GM12878 (cell line): ENCODE results near the gene KLF12. TPM values are rescaled to one million over a fixed set of nuclear protein-coding genes. Genes with fewer than 3 reads are reported as not detected.

Experiments used
- ATAC-seq: fragments of 200-7000 bp; cut with Tn5 transposase; 3 replicates; pipeline ENCODE4 v1.9.1; 2020; ENCODE audit warnings: mild to moderate bottlenecking, moderate library complexity
- BruUV-seq: library from RNA; stranded (reverse); fragments of 400-500 nt; replicated peaks from 2 replicates; lab custom pipeline; 2021; lab: Mats Ljungman, UMichigan
- CTCF ChIA-PET: fragments of 300-600 bp; sonication (Branson Sonifier 250); formaldehyde crosslinking; extraction: SDS; loops from one replicate; lab custom pipeline; 2021; ENCODE audit warnings: inconsistent platforms; lab: Yijun Ruan, JAX
- POLR2A ChIA-PET: fragments of 350-600 bp; formaldehyde crosslinking; extraction: SDS; loops from one replicate; lab custom pipeline; 2021; ENCODE audit warnings: inconsistent platforms; lab: Charles Lee
- RAD21 ChIA-PET: fragments of 300-600 bp; sonication (Branson Sonifier 250); formaldehyde crosslinking; loops from one replicate; lab custom pipeline; 2023; ENCODE audit warnings: antibody characterized with exemption; ENCODE audit not compliant: unreplicated experiment; lab: Charles Lee
- SMC1A ChIA-PET: fragments of 300-600 bp; sonication (Branson Sonifier 250); formaldehyde crosslinking; loops from one replicate; lab custom pipeline; 2023; ENCODE audit not compliant: unreplicated experiment, uncharacterized antibody; lab: Charles Lee
- DNase-seq: peaks from one replicate; pipeline ENCODE4 v3.0.0-alpha.2; 2011; ENCODE audit warnings: low read depth, low spot score
- FAIRE-seq: peaks from 3 replicates; lab custom pipeline; 2011; peaks lifted over from hg19 to GRCh38; lab: Jason Lieb, UNC
- H2AFZ ChIP-seq: 2 replicates; pipeline ENCODE4 v1.6.0; 2011; ENCODE audit warnings: low read depth, low read length, control low read depth; ENCODE audit not compliant: control insufficient read depth
- H3K27ac ChIP-seq: 2 replicates; pipeline ENCODE4 v1.5.1; 2011; ENCODE audit warnings: control low read depth; ENCODE audit not compliant: control insufficient read depth, insufficient read depth
- H3K27me3 ChIP-seq, 2 experiments: replicated peaks in 1 of 2; 2 replicates each; pipeline versions ENCODE4 v1.6.0 to v1.6.1; 2011; ENCODE audit warnings: low read length in 1 of 2; ENCODE audit not compliant: control insufficient read depth in 2 of 2, insufficient read depth in 2 of 2
- H3K36me3 ChIP-seq, 2 experiments: 2 replicates each; pipeline ENCODE4 v1.5.1; 2011; ENCODE audit warnings: low read length in 1 of 2; ENCODE audit not compliant: control insufficient read depth in 2 of 2, insufficient read depth in 2 of 2
- H3K4me1 ChIP-seq: 2 replicates; pipeline ENCODE4 v1.6.1; 2011; ENCODE audit warnings: mild to moderate bottlenecking, low read length, moderate library complexity, mixed read lengths; ENCODE audit not compliant: control insufficient read depth, insufficient read depth
- H3K4me2 ChIP-seq: 2 replicates; pipeline ENCODE4 v1.6.0; 2011; ENCODE audit warnings: control low read depth; ENCODE audit not compliant: control insufficient read depth, insufficient read depth
- H3K4me3 ChIP-seq: fragments of 200-600 bp; sonication (generic); 2 replicates; pipeline ENCODE4 v1.5.1; 2016
- H3K79me2 ChIP-seq: 2 replicates; pipeline ENCODE4 v1.6.0; 2011; ENCODE audit warnings: low read length; ENCODE audit not compliant: control insufficient read depth, insufficient read depth
- H3K9ac ChIP-seq: 2 replicates; pipeline ENCODE4 v1.8.0; 2011; ENCODE audit warnings: low read length, control low read depth, mixed read lengths; ENCODE audit not compliant: control insufficient read depth, insufficient read depth
- H3K9me3 ChIP-seq: replicated peaks from 3 replicates; pipeline ENCODE4 v1.5.1; 2011; ENCODE audit warnings: mild to moderate bottlenecking, low read length; ENCODE audit not compliant: control insufficient read depth, insufficient read depth
- H4K20me1 ChIP-seq: 2 replicates; pipeline ENCODE4 v1.6.0; 2011; ENCODE audit not compliant: control insufficient read depth, insufficient read depth
- ASH2L ChIP-seq: fragments of 300-600, 200-600 bp; sonication (generic); IDR thresholded peaks from 2 replicates; pipeline ENCODE4 v1.6.1; 2017; ENCODE audit warnings: low read depth, mild to moderate bottlenecking, borderline replicate concordance
- BCL11A ChIP-seq: IDR thresholded peaks from 2 replicates; pipeline ENCODE4 v1.6.1; 2011; ENCODE audit warnings: low read depth, low read length
- CBFB ChIP-seq: IDR thresholded peaks from 2 replicates; pipeline ENCODE4 v1.6.1; 2016; ENCODE audit warnings: antibody characterized with exemption, low read depth
- ETV6 ChIP-seq, 2 experiments: fragments of 450-650 bp in 1 of 2; IDR thresholded peaks in 1 of 2; conservative IDR thresholded peaks in 1 of 2; 2 replicates each; pipeline ENCODE4 v1.6.1; 2014; ENCODE audit warnings: antibody characterized with exemption in 1 of 2, borderline replicate concordance in 1 of 2, low read depth in 1 of 2, mild to moderate bottlenecking in 1 of 2, moderate library complexity in 1 of 2
- EZH2 ChIP-seq: IDR thresholded peaks from 2 replicates; pipeline ENCODE4 v1.6.1; 2012; ENCODE audit warnings: low read depth, mild to moderate bottlenecking, control low read depth, inconsistent platforms, low read length, borderline replicate concordance; ENCODE audit not compliant: control insufficient read depth
- NFIC ChIP-seq: IDR thresholded peaks from 2 replicates; pipeline ENCODE4 v1.6.1; 2012; ENCODE audit warnings: low read depth, mild to moderate bottlenecking, inconsistent platforms, low read length, moderate library complexity
- PKNOX1 ChIP-seq: fragments of 450-650 bp; IDR thresholded peaks from 2 replicates; pipeline ENCODE4 v1.6.1; 2016; ENCODE audit warnings: mild to moderate bottlenecking
- TCF3 ChIP-seq: IDR thresholded peaks from 2 replicates; pipeline ENCODE4 v1.6.1; 2012; ENCODE audit warnings: low read depth, mild to moderate bottlenecking, low read length, borderline replicate concordance; ENCODE audit not compliant: insufficient read depth
- USF2 ChIP-seq: IDR thresholded peaks from 2 replicates; pipeline ENCODE4 v1.6.1; 2011; ENCODE audit warnings: low read depth, low read length, improper control_type of control experiment, borderline replicate concordance
- ZNF274 ChIP-seq: IDR thresholded peaks from one replicate; pipeline ENCODE4 v1.8.0; 2011; ENCODE audit not compliant: insufficient read length, insufficient read depth
- WGBS: methylation state at CpG from one replicate; pipeline ENCODE4 v1.1.6; 2016; ENCODE audit warnings: low lambda C conversion rate; ENCODE audit not compliant: insufficient replicate concordance, insufficient coverage; ENCODE audit errors: missing lambda C conversion rate; 5-methylcytosine and 5-hydroxymethylcytosine counted together
- in situ Hi-C: fragments of 300-500 bp; cut with MboI; formaldehyde crosslinking; loops from 9 replicates; pipeline ENCODE4 v1.14.3; 2018; ENCODE audit warnings: mixed read lengths
- intact Hi-C: fragments of 100-400 bp; cut with micrococcal nuclease; formaldehyde crosslinking; loops from one replicate; pipeline ENCODE4 v1.14.2; 2022; ENCODE audit not compliant: unreplicated experiment
- polyA plus RNA-seq, 11 experiments: library from polyadenylated mRNA; depleted of rRNA in 4 of 11; unstranded in 6 of 11; stranded (reverse) in 5 of 11; fragments of >200 nt; fragmentation: Nextera tagmentation in 4 of 11; fragmentation: Illumina TruSeq in 1 of 11; extraction: Ambion mirVana in 4 of 11; extraction: Trizol in 1 of 11; gene quantifications; 1 replicate in 1 of 11; 2 replicates in 10 of 11; pipeline versions ENCODE4 v1.2.1 to v1.2.3, GENCODE V29; 2011 to 2016; ENCODE audit warnings: inconsistent platforms in 2 of 11, missing spikeins in 2 of 11, low read depth in 1 of 11
- total RNA-seq, 4 experiments: library from RNA; depleted of rRNA in 3 of 4; stranded (reverse); fragments of >200 nt in 3 of 4; fragmentation: Illumina TruSeq in 1 of 4; extraction: Trizol in 1 of 4; gene quantifications; 2 replicates each; pipeline versions ENCODE4 v1.2.1 to v1.2.3, GENCODE V29; 2013 to 2021
- TF ChIP-seq, protein P1 (sequence below): fragments of 450-650 bp; IDR thresholded peaks from 2 replicates; pipeline ENCODE4 v1.6.1; 2017; ENCODE audit warnings: mild to moderate bottlenecking, moderate library complexity
- TF ChIP-seq, protein P2 (sequence below): IDR thresholded peaks from 2 replicates; pipeline ENCODE4 v1.6.1; 2011; ENCODE audit warnings: mild to moderate bottlenecking, low read depth, low read length, moderate library complexity; ENCODE audit not compliant: insufficient replicate concordance

Gene KLF12
- total and polyA plus RNA-seq, 10 of the 15 experiments (the other 5 are each of a cell fraction or from before 2014, with no cell fraction given) = 0.11 to 11.4 (median 0.98) TPM

GRCh38 chr13:74134777-74135325 is 647 bp upstream of the KLF12 start (continued):
- TF ChIP-seq BCL11A = no peak
- TF ChIP-seq NFIC = no peak
- TF ChIP-seq ZNF274 = no peak

DNA sequence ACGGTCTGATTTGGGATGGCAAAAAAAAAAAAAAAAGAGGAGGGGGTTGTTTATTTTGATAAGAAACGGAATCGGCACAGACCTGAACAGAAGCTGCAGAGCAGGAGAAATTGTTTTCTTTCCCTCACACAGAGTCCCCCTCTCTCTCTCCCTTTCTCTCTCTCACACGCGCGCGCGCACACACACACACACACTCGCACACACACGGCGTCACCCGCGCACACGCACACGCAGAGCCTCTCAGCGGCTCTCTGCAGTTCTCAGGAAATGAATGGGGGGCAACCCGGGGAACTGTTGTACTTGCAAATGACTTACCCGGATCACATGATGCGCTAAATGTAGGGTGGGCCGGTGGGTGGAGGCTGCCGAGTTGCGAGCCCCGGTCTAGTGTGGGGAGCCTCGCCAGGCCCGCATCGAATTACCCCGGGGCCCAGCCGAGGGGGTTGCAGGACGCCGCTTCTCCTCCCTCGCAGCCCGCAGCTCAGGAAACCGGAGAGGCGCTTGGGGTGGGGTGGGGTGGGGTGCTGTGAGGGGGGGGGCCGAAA is 475 bp downstream of the KLF12 start:
- peak overlapping the region; percentile 82 for H3K4me3 ChIP-seq
- CTCF ChIA-PET = interaction anchor here (0.6 to 1.2 kb wide), 2 partner anchors 376 to 766 kb away, joined by 3 to 4 read pairs; no protein-coding TSS in a partner anchor
- TF ChIP-seq ASH2L (no peak), PKNOX1 (peak; percentile 24; the same call in 1 of the 2 replicates), ZNF274 (no peak), EZH2 (no peak), ETV6 (conservative IDR thresholded peaks at IDR 0.05 in 1 of 2, IDR thresholded peaks at IDR 0.05 in 1 of 2; ENCODE audit: borderline replicate concordance in 1 of 2, low read depth in 1 of 2) (no peak), TCF3 (0 out of 2 replicates have a peak, but pooled peaks have one; percentile 10), CBFB (no peak), USF2 (peak; percentile 46; the same call in 1 of the 2 replicates)
- TF ChIP-seq, protein P1, sequence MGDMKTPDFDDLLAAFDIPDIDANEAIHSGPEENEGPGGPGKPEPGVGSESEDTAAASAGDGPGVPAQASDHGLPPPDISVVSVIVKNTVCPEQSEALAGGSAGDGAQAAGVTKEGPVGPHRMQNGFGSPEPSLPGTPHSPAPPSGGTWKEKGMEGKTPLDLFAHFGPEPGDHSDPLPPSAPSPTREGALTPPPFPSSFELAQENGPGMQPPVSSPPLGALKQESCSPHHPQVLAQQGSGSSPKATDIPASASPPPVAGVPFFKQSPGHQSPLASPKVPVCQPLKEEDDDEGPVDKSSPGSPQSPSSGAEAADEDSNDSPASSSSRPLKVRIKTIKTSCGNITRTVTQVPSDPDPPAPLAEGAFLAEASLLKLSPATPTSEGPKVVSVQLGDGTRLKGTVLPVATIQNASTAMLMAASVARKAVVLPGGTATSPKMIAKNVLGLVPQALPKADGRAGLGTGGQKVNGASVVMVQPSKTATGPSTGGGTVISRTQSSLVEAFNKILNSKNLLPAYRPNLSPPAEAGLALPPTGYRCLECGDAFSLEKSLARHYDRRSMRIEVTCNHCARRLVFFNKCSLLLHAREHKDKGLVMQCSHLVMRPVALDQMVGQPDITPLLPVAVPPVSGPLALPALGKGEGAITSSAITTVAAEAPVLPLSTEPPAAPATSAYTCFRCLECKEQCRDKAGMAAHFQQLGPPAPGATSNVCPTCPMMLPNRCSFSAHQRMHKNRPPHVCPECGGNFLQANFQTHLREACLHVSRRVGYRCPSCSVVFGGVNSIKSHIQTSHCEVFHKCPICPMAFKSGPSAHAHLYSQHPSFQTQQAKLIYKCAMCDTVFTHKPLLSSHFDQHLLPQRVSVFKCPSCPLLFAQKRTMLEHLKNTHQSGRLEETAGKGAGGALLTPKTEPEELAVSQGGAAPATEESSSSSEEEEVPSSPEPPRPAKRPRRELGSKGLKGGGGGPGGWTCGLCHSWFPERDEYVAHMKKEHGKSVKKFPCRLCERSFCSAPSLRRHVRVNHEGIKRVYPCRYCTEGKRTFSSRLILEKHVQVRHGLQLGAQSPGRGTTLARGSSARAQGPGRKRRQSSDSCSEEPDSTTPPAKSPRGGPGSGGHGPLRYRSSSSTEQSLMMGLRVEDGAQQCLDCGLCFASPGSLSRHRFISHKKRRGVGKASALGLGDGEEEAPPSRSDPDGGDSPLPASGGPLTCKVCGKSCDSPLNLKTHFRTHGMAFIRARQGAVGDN = no peak
- TF ChIP-seq, protein P2, sequence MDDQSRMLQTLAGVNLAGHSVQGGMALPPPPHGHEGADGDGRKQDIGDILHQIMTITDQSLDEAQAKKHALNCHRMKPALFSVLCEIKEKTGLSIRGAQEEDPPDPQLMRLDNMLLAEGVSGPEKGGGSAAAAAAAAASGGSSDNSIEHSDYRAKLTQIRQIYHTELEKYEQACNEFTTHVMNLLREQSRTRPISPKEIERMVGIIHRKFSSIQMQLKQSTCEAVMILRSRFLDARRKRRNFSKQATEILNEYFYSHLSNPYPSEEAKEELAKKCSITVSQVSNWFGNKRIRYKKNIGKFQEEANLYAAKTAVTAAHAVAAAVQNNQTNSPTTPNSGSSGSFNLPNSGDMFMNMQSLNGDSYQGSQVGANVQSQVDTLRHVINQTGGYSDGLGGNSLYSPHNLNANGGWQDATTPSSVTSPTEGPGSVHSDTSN = no peak

More for the DNA sequence above, 475 bp downstream of the KLF12 start:
- in situ Hi-C loops (no loop called here), intact Hi-C loops (loop anchor here (2.0 to 10.0 kb wide), 3 partner anchors 71 to 169 kb away; no protein-coding TSS in a partner anchor)
- DNase-seq (peak; percentile 64), FAIRE-seq (no peak), ATAC-seq (peak; percentile 70)
- ChIA-PET RAD21 (interaction anchor here (0.7 to 2.3 kb wide), 9 partner anchors 8 to 223 kb away, joined by 3 to 10 read pairs (median 3); no protein-coding TSS in a partner anchor), SMC1A (interaction anchor here (1.3 to 2.8 kb wide), 4 partner anchors 21 to 165 kb away, joined by 3 to 11 read pairs (median 3); no protein-coding TSS in a partner anchor), POLR2A (interaction anchor here (0.6 to 1.4 kb wide), 5 partner anchors 9 to 1167 kb away, joined by 3 to 6 read pairs (median 4); no protein-coding TSS in a partner anchor)
- no peaks in the 10 kb centered on the region for H3K9me3 ChIP-seq
- peak overlapping the region; percentile 80 for H3K4me2 ChIP-seq
- peaks cover 5% of the 10 kb centered on the region; the same call in 1 of the 2 replicates for H3K4me1 ChIP-seq
- no peaks in the 10 kb centered on the region for H3K27me3 ChIP-seq
- H3K27ac ChIP-seq = peak overlapping the region; percentile 45
- peak overlapping the region; percentile 51 for H2AFZ ChIP-seq
- no peaks in the 10 kb centered on the region for H3K36me3 ChIP-seq
- TSS peak; percentile 59 for BruUV-seq
- H4K20me1 ChIP-seq = no peaks in the 10 kb centered on the region
- H3K9ac ChIP-seq = peak overlapping the region; percentile 40
- 0% methylated on average over 9 of the region's 35 CpGs for WGBS
- peaks cover 26% of the 10 kb centered on the region for H3K79me2 ChIP-seq
